Stimulated activated CD4-positive, alpha-beta T cell treated with anti-CD3 and anti-CD28 coated beads, Interleukin-4, amount 100 ng/mL, for 1 hour (primary cell): ENCODE data around the gene ADGRG2.
"Not testable (repeated sequence)": the region's sequence is repeated elsewhere in the genome, so short reads cannot be mapped to it uniquely, and the experiment has no call there.

ENCODE experiments used
- DNase-seq: peaks from one replicate; pipeline ENCODE4 v3.0.0-alpha.2; 2020

ADGRG2 gene

GRCh38 chrX:18998653-18999052 is 123.6 kb downstream of the ADGRG2 start:
- DNase-seq: no peak

DNA sequence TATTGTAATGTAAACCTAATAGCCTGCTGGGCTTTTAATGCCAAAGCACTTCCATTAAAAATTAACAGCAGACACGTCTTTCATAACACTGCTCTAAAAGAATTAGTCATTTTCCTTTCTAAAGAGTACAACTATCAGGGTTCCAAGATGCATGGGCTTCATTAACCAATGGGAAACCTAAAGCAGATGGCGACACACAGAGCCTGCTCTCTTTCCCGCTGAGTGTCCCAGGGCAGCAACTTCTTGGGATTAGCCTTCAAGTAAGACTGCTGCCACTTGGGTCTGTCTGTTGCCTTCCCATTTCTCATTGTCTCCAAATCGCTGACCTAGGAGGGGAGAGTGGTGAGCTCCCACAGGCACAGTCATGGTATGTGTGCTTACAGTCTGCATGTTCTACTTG is 124.4 kb downstream of the ADGRG2 start:
- no peak for DNase-seq

GRCh38 chrX:18996536-18996935 is 125.7 kb downstream of the ADGRG2 start:
- DNase-seq: no peak

- no peak for DNase-seq
These were observed 127.0 kb downstream of the ADGRG2 start for GRCh38 chrX:18995221-18995620.

DNA sequence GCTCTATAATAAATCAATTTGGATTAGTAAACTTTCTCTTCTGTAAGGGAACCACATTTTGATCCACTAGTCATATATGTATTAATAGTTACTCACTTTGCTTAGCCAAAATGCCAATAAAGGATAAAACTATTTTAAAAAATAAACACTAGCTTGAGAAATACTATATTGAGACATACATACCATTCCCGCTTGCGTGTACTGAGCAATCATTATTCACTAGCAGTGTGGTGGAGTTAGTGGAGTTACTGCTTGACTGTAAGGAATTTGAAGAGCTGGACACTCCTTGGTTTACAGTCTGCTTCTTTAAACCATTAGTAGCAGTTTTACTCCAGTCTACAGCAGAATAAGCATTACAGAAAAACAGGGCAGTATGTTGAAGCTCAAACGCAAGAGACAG is 127.6 kb downstream of the ADGRG2 start:
- no peak for DNase-seq

DNA sequence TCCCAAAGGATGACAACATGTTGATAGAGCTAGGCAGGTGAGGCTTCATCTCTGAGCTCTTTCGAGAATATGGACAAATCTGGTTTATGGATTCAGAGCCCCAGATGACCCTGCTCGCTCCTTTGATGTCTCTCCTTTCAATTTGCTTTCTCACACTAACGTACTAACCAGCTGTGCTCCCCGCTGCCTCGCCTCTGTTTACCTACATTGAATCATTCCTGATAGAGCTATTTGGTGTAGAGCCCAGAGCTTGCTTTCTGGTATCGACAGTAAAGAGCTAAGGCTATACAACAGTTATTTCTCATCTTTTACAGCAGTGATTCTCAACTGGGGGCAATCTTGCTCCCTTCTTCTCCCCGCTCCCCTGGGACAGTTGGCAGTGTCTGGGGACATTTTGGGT is 129.4 kb downstream of the ADGRG2 start:
- no peak for DNase-seq

DNA sequence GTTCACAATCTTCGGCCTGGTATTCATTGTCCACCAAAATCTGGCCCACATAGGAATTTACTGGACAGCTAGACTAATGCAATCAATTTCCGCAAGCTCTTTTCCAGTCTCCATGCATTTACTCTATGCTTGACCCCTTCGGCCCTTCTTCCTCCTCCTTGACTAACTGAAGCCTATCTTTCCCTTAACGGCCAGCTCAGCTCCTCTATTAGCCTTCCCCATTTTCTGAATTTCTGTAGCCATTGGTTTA is 137.2 kb downstream of the ADGRG2 start:
- DNase-seq: no peak

GRCh38 chrX:18984381-18985185 is 137.7 kb downstream of the ADGRG2 start:
- DNase-seq: peak; percentile 84

DNA sequence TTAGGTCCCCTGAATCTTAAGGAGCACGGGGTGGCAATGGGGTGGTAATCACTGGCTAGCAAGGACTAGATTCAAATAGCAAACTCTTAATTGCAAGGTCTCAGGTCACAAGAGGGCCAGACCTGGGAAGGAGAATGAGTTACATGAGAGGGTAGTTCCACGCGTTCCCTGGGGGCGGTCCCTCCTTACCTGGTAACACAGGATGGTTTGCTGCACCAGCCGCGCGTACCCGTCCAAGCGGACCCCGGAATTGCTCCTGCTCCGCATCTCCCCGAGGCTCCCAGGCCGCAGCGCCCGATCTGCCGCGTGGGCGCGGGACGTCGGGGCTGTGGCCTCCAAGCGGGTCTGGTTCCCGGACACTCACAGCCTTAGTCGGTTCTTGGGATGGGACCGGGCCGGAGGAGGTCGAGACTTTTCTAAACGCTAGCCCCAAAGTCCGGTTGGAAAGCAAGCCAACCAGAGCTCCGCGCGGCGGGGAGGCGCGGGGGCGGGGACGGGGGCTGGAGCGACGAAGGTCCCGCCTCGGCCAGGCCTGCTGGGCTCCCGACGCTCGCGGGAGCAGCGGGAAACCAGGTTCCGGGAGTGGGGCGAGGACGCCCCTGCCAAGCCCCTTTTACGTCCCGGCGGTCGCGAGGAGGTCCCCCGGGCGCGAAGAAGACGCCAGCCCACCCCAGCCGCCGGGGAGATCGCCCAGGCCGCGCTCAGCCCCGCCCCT is 138.4 kb downstream of the ADGRG2 start, which contains the start of gene PHKA2:
TSS of gene PHKA2 (minus strand) at position 449 of the 715 bp plus-strand sequence. CDS start at position 267, 182 bp downstream.
- DNase-seq: peak; percentile 23

DNA sequence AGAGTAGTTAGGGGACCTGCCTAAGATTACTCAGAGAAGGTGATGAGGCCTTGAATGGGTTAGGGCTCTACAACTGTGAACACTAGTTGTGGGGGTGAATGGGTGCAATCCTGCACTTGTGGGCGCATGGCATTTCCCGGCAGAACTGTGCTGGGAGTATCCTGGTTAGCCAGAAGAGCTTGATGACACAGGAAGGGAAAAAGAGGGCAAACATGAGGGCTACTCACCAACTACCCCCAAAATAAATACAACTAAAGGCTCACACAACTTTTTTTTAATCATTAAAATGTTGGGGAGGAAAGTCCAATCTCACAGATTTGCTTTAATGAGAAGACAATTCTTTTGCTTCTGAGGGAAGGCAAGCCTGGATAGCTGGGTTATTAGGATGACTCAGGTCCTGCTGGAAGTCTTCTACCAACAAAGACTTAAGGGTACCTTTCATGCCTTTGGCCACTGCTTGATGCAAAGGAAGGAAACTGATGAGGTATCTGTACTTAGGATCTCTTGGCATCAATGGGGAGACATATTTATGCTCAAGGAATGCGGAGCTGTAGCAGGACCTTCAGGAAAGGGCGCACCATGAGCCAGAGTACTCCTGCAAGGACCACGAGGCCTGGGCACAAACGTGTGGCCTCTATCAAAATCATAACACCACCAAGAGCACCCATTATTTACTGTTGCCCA is 141.0 kb downstream of the ADGRG2 start:
- no peak for DNase-seq

GRCh38 chrX:18980262-18980661 is 142.0 kb downstream of the ADGRG2 start:
- not testable (repeated sequence) for DNase-seq

DNA sequence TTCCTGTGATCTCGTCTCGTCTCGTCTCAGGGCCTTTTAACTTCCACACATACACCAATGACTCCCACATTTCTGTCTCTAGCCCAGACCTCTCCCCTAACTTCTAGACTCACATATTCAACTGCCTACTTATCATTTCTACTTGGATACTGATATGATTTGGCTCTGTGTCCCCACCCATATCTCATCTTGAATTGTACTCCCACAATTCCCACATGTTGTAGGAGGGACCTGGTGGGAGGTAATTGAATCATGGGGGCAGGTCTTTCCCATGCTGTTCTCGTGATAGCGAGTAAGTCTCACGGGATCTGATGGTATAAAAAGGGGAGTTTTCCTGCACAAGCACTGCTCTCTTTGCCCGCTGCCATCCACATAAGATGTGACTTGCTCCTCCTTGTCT is 147.3 kb downstream of the ADGRG2 start:
- DNase-seq: no peak

DNA sequence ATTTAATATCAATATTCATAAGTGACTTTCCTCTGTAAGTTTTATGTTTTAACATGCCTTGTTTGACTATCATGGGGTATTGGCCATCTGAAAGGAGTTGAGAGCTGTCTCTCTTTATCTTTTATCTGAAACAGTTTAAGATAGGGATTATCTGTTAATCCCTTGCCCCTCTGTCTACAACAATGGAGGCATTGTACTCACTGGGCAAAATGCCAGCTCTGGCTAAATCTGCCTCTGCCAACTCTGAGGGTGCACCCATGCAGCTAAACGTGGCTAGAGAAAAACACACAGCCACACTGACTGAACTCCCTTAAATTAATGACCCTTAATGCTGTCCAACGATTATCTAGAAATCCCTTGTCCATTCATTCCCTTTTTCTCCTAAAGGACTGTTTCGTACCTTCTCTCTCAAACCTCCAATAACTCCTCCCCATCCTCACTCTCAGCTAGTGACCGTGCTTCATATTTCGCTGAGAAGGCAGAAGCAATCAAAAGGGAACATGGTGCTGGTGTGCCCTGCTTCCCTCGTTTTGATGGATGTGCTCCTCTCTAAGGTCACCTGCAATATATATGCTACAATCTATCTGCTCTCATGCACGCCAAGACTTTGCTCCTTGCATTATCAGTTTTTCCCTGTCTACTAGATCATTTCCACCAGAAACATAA is 148.6 kb downstream of the ADGRG2 start:
- no peak for DNase-seq

GRCh38 chrX:18971506-18971905 is 150.8 kb downstream of the ADGRG2 start:
- no peak for DNase-seq

- no peak for DNase-seq
These were observed 151.8 kb downstream of the ADGRG2 start for GRCh38 chrX:18970465-18970864.

DNA sequence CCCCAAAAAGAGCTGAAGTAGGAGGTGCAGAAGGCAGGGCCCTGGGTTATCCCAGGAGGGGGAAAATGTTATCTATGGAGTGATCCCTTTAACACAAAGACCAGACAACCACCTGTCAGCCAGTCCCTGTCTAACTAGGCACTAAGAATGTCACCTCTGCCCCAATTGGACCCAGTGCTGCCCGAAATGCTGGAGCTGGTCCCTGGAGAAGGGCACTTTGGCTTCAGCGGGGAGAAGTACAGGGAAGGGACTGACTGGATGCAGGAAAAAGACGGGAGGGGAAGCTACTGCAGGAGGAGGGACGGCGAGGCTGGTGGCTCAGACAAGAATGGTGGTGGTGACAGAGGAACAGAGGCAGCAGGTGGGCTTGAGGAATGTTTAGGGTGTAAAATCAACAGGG is 155.6 kb downstream of the ADGRG2 start:
- no peak for DNase-seq

DNA sequence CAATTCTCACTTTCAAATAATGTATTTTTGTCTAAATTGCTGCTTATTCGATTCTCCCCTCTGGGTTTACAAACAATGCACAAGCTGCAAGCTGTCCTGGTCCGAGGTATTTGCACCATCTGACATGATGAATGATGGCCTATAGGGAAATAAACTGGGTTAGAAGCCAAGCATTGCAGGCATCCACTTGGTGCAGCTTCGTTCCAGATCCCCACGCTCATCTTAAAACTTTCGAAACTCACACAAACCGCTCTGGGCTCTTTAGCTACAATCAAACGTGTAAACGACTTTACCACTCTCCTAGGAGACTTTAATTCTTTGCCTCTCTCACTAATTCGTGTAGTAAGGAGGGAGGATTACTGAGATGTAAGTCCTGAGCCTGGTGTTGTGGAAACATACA is 157.4 kb downstream of the ADGRG2 start:
- DNase-seq: no peak

DNA sequence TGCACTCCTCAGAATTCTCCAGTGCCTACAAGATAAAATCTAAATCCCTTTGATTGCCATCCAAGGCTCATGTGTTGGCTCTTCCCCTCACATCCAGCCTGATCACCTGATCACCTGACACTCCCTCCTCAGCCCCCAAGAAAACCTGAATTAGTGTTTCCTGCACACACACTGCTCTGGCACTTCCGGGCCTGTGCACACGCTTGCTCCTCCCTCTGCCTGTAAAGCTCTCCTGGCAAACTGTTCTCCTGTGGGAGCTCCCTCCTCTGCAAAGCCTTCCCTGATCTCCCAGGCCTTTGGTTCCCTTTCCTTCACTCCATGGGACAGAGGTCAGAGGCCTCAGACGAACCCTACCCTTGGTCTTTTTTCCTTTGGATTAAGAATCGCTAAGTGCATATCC is 158.2 kb downstream of the ADGRG2 start:
- DNase-seq: no peak

- DNase-seq: no peak
These were observed 159.9 kb downstream of the ADGRG2 start for GRCh38 chrX:18962329-18962728.

GRCh38 chrX:18961686-18962085 is 160.6 kb downstream of the ADGRG2 start:
- DNase-seq: no peak

- no peak for DNase-seq
These were observed 165.8 kb downstream of the ADGRG2 start for GRCh38 chrX:18956303-18957032.

DNA sequence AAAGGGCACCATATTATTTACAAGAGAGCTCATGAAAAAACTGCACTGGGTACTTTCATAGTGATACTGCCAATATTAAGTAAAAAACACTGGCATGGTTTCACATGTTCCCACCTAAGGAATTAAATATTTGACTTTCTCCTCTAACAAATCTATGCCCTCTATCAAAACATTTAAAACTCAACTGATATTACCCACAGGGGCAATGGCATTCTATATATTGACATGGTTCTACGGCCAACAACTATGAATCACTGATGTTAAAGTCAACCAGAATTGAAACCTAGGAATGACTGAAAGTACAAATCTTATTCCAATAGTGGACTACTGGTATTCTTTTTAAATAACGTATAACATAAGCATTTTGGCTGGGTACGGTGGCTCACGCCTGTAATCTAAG is 166.6 kb downstream of the ADGRG2 start:
- DNase-seq: no peak

DNA sequence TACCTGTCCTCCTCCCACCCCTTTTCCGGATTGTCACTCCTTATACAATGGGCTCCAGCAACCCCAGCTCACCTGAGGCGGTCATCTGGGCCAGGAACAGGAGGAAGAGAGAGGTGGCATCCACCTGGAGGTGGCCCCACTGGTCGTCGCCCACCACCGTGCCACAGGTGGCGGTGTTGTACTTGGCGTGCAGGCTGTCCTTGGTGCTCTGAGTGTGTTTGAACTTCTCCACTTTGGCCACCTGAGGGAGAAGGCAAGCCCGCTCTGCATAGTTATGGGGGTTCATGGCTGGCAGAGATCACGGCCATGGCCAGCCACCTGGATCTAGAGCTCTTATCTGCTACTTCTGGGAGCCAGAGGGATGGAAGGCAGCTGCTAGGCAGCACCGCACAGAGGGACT is 171.2 kb downstream of the ADGRG2 start:
- DNase-seq: no peak
